Measurements from ENCODE around the gene ENKD1. TPM values are rescaled to one million over a fixed set of nuclear protein-coding genes. Genes with fewer than 3 reads are reported as not detected.

ENKD1 gene
- total and polyA plus RNA-seq, 10 of the 15 experiments (the other 5 are each of a cell fraction or from before 2014, with no cell fraction given) = 0.19 to 8.1 (median 2.8) TPM

- Histone ChIP-seq H3K4me3 (no peak overlapping the region), H3K27ac (ENCODE audit: control insufficient read depth, insufficient read depth) (no peak overlapping the region), H3K4me1 (ENCODE audit: control insufficient read depth, insufficient read depth, low read length) (peaks cover 36% of the 10 kb centered on the region), H3K27me3 (replicated peaks in 1 of 2; ENCODE audit: control insufficient read depth in 2 of 2, insufficient read depth in 2 of 2, low read length in 1 of 2) (no peaks in the 10 kb centered on the region), H4K20me1 (ENCODE audit: control insufficient read depth, insufficient read depth) (no peaks in the 10 kb centered on the region), H3K79me2 (ENCODE audit: control insufficient read depth, insufficient read depth, low read length) (no peaks in the 10 kb centered on the region), H3K9ac (ENCODE audit: control insufficient read depth, insufficient read depth, low read length) (no peak overlapping the region), H3K9me3 (replicated peaks; ENCODE audit: control insufficient read depth, insufficient read depth, low read length) (no peaks in the 10 kb centered on the region), H3K4me2 (ENCODE audit: control insufficient read depth, insufficient read depth) (no peak overlapping the region), H2AFZ (ENCODE audit: control insufficient read depth, low read depth, low read length) (no peak overlapping the region), H3K36me3 (ENCODE audit: control insufficient read depth in 2 of 2, insufficient read depth in 2 of 2, low read length in 1 of 2) (no peaks in the 10 kb centered on the region)
- no peak for ATAC-seq
- WGBS (ENCODE audit: insufficient coverage, insufficient replicate concordance, low lambda C conversion rate, missing lambda C conversion rate) = 79% methylated on average over 10 of the region's 10 CpGs
- no peak for DNase-seq (ENCODE audit: low read depth, low spot score)
- FAIRE-seq = no peak
- TF ChIP-seq SREBF1 (IDR thresholded peaks at IDR 0.05; ENCODE audit: low read length) (no peak), MEF2B (IDR thresholded peaks at IDR 0.05; ENCODE audit: partially characterized antibody, poor library complexity, severe bottlenecking) (no peak), RCOR1 (conservative IDR thresholded peaks at IDR 0.05; ENCODE audit: low read depth, low read length) (no peak), BHLHE40 (IDR thresholded peaks at IDR 0.05; ENCODE audit: borderline replicate concordance in 1 of 2, low read depth in 2 of 2, low read length in 1 of 2) (no peak), STAT3 (IDR thresholded peaks at IDR 0.05; ENCODE audit: low read depth, low read length) (no peak), RELA (IDR thresholded peaks at IDR 0.05; ENCODE audit: borderline replicate concordance, partially characterized antibody) (no peak)
- TF ChIP-seq, protein P1, sequence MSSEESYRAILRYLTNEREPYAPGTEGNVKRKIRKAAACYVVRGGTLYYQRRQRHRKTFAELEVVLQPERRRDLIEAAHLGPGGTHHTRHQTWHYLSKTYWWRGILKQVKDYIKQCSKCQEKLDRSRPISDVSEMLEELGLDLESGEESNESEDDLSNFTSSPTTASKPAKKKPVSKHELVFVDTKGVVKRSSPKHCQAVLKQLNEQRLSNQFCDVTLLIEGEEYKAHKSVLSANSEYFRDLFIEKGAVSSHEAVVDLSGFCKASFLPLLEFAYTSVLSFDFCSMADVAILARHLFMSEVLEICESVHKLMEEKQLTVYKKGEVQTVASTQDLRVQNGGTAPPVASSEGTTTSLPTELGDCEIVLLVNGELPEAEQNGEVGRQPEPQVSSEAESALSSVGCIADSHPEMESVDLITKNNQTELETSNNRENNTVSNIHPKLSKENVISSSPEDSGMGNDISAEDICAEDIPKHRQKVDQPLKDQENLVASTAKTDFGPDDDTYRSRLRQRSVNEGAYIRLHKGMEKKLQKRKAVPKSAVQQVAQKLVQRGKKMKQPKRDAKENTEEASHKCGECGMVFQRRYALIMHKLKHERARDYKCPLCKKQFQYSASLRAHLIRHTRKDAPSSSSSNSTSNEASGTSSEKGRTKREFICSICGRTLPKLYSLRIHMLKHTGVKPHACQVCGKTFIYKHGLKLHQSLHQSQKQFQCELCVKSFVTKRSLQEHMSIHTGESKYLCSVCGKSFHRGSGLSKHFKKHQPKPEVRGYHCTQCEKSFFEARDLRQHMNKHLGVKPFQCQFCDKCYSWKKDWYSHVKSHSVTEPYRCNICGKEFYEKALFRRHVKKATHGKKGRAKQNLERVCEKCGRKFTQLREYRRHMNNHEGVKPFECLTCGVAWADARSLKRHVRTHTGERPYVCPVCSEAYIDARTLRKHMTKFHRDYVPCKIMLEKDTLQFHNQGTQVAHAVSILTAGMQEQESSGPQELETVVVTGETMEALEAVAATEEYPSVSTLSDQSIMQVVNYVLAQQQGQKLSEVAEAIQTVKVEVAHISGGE (CRISPR knock-in tag; IDR thresholded peaks at IDR 0.05) = no peak
- ChIA-PET RAD21 (ENCODE audit: unreplicated experiment) (interaction anchor here (0.7 to 2.8 kb wide), 4 partner anchors 22 to 149 kb away, joined by 3 to 27 read pairs (median 3); partner anchors contain the start of genes RANBP10 and TSNAXIP1), SMC1A (ENCODE audit: uncharacterized antibody, unreplicated experiment) (interaction anchor here (0.7 to 3.2 kb wide), 9 partner anchors 9 to 266 kb away, joined by 3 to 14 read pairs (median 3); partner anchors contain the start of genes ACD, ATP6V0D1 and GFOD2), CTCF (interaction anchor here (0.6 to 11.9 kb wide), 17 partner anchors 11 to 400 kb away, joined by 3 to 196 read pairs (median 4); partner anchors contain the start of genes GFOD2 and RANBP10), POLR2A (interaction anchor here (0.5 to 2.1 kb wide), 4 partner anchors 10 to 181 kb away, joined by 3 to 6 read pairs (median 3); partner anchors contain the start of gene ACD)
- intact Hi-C loops (cut with micrococcal nuclease; ENCODE audit: unreplicated experiment) = loop anchor here (5.0 kb wide), 2 partner anchors 48 to 177 kb away; partner anchors contain the start of gene GFOD2
- BruUV-seq (replicated peaks) = no TSS peak
- in situ Hi-C loops (cut with MboI) = no loop called here
Observed at GRCh38 chr16:67669499-67670101, 3.0 kb upstream of the ENKD1 start.

All from GM12878 (cell line).